ENCODE measurements around the gene SEPTIN10.
"Not testable (repeated sequence)": the region's sequence is repeated elsewhere in the genome, so short reads cannot be mapped to it uniquely, and the experiment has no call there.

Gene SEPTIN10

GRCh38 chr2:109613922-109614714 is at the start of gene SEPTIN10, which contains the start of gene SOWAHC:
SEPTIN10 (minus strand) TSS chr2:109613966; CDS start chr2:109613827, 139 bp downstream.
SOWAHC (plus strand) TSS chr2:109614364; CDS start chr2:109614490, 126 bp downstream.
- peak; percentile 70 for DNase-seq

GRCh38 chr2:109662889-109663288 is 49.1 kb upstream of the SEPTIN10 start:
- DNase-seq = no peak

- DNase-seq = no peak
These were observed 46.5 kb upstream of the SEPTIN10 start for GRCh38 chr2:109660046-109660860.

GRCh38 chr2:109659396-109660045 is 45.8 kb upstream of the SEPTIN10 start:
- no peak for DNase-seq

GRCh38 chr2:109655287-109655686 is 41.5 kb upstream of the SEPTIN10 start:
- DNase-seq = no peak

GRCh38 chr2:109654326-109655050 is 40.7 kb upstream of the SEPTIN10 start:
- DNase-seq = no peak

GRCh38 chr2:109649736-109650695 is 36.2 kb upstream of the SEPTIN10 start:
- no peak for DNase-seq

GRCh38 chr2:109648041-109648527 is 34.3 kb upstream of the SEPTIN10 start:
- no peak for DNase-seq

GRCh38 chr2:109647636-109648035 is 33.9 kb upstream of the SEPTIN10 start:
- DNase-seq = no peak

GRCh38 chr2:109646961-109647360 is 33.2 kb upstream of the SEPTIN10 start:
- no peak for DNase-seq

GRCh38 chr2:109645412-109646184 is 31.8 kb upstream of the SEPTIN10 start:
- no peak for DNase-seq

- DNase-seq = no peak
These were observed 31.0 kb upstream of the SEPTIN10 start for GRCh38 chr2:109644571-109645275.

GRCh38 chr2:109640000-109640399 is 26.2 kb upstream of the SEPTIN10 start:
- not testable (repeated sequence) for DNase-seq

GRCh38 chr2:109638795-109639194 is 25.0 kb upstream of the SEPTIN10 start:
- DNase-seq = no peak

GRCh38 chr2:109637749-109638570 is 24.2 kb upstream of the SEPTIN10 start:
- no peak for DNase-seq

GRCh38 chr2:109636317-109636716 is 22.6 kb upstream of the SEPTIN10 start:
- no peak for DNase-seq

GRCh38 chr2:109635426-109636304 is 21.9 kb upstream of the SEPTIN10 start:
- no peak for DNase-seq

Measured in hematopoietic multipotent progenitor cell treated with erythropoietin and hydrocortisone succinate and interleukin-3 and kit ligand, for 8 days (in vitro differentiated cells).